Activated CD8-positive, alpha-beta memory T cell treated with anti-CD3 and anti-CD28 coated beads, Interleukin-2, amount 50 U/mL, for 1 hour (primary cell): ENCODE data around the gene ATP5PO.
"Not testable (repeated sequence)": the region's sequence is repeated elsewhere in the genome, so short reads cannot be mapped to it uniquely, and the experiment has no call there.

Source experiments
- DNase-seq: peaks from one replicate; pipeline ENCODE4 v3.0.0-alpha.2; 2020; ENCODE audit errors: extremely low read depth

The ATP5PO gene

GRCh38 chr21:33940164-33940880, 24.7 kb upstream of the ATP5PO start:
- DNase-seq, result no peak

GRCh38 chr21:33939226-33939625, 23.6 kb upstream of the ATP5PO start:
- no peak for DNase-seq

GRCh38 chr21:33938381-33938780, 22.8 kb upstream of the ATP5PO start:
- no peak for DNase-seq

- DNase-seq, result no peak
Observed at GRCh38 chr21:33937931-33938339, 22.3 kb upstream of the ATP5PO start.

DNA sequence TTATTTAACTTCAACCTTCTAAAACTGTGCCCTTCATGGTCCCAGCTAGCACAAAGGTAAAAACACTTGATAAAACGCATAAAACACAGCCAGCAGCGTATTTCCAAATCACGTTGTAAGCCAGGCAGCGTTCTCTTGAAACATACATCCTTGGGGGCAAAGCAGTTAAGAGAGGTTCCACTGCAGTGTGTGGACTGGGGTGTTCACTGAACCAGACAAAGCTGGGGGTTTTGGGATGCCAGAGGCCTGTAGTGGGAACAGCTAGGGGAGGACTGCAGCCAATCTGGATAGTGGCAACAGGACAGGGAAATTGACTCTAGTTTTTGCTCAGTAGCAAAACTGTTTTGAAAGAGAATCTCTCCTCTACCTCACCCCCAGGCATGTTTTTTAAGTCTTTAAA, 21.5 kb upstream of the ATP5PO start:
- no peak for DNase-seq

- peak; percentile 47 for DNase-seq
Observed at GRCh38 chr21:33936301-33937038, 20.9 kb upstream of the ATP5PO start.

DNA sequence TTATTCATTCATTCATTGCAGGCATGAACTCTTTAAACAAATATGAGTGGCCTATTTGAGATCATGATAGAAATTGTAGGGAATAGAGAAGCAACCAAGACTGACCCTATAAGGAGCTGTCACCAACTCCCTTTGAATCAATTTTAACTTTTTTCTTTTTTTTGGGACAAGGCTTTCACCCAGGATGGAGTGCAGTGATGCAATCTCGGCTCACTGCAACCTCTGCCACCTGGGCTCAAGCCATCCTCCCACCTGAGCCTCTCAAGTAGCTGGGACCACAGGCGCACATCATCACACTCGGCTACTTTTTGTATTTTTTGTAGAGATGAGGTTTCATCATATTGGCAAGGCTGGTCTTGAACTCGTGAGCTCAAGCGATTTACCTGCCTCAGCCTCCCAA, 17.1 kb upstream of the ATP5PO start:
- DNase-seq, result no peak

- DNase-seq, result no peak
Observed at GRCh38 chr21:33931799-33932390, 16.3 kb upstream of the ATP5PO start.

- DNase-seq, result peak; percentile 77
Observed at GRCh38 chr21:33931052-33931798, 15.6 kb upstream of the ATP5PO start.

GRCh38 chr21:33926248-33926647, 10.6 kb upstream of the ATP5PO start:
- not testable (repeated sequence) for DNase-seq

DNA sequence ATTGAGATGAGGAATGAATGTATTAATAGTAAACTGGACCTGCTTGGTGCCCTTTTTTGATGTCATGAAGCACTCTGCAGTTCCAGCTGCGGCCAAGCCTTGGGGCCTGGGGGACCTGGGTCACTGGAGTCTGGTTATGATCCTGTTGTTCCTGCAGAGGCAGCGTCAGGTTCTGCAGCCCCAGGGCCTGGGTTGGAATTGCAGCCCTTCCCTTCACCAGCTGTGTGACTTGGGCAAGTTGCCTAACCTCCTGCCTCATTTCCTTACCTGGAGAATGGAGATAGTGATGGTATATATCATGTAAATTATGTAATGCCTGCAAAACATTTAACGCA, 9.1 kb upstream of the ATP5PO start:
- no peak for DNase-seq

DNA sequence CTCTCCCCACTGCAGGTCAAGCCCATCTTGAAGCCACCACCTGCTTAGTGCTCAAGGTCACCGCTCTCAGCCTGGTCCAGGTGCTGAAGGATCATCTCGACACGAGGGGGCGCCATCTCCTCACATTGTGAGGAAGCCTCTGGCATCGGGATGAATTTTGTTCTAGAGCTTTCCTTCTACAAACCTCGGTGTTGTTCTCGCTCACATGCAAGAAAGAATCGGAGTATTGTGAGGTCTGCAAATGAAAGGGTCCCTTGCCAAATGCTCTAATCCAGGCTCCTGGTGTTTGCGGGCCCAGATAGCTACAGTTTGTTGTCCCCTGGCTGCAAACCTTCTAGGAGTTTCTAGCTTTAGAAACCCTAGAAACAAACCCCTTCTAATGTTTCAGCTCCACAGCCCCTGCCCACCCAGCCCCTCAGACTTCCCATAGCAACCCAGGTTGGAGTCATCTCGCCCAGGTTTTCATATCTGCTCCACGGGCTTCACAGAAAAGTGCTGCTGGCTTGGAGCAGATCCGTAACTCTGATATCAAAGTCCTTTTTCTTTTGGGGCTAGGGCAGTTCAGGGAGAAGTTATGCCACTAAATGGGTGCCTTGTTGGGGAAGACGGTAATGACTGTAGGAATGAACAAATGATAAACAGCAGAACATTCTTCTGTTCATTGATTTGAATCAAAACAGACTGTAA, 8.6 kb upstream of the ATP5PO start:
- peak; percentile 77 for DNase-seq

GRCh38 chr21:33917421-33917820, 1.8 kb upstream of the ATP5PO start:
- DNase-seq, result no peak

DNA sequence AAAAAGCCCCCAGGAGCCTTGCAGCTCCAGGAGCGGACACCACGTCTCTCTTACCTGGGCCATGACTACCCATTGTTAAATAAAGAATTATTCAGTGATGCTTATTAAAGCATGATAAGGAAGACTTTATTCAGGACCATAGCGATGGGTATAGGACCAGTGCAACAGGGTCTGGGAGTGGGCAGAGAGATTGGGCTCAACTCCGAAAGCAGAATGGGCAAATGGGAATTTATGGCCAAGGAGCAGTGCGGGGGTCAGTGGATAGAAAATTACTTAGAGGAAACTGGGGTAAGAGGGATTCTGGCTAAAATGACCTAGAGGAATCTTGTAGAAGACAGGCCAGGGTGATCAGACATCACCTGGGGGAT, 580 bp upstream of the ATP5PO start:
- no peak for DNase-seq

GRCh38 chr21:33914188-33914587, 1.4 kb downstream of the ATP5PO start:
- DNase-seq, result no peak

DNA sequence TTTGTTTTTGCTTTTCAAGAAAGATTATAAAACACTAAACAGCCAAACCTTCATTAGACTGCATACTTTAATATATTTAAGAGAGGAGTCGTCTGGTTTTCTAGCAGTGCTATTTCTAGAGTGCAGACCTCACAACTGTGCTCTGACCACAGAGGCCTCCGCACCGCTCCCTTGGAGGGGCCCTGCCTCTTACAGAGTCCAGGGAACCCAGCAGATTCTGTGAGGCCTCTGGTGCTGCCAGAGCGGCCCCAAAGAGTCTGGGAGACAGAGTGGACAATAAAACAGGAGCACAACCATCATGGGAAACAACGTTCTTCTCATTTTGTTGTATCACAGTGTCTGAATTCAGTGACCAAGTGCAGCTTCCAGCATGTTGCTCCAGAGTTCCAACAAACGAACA, 5.8 kb downstream of the ATP5PO start:
- DNase-seq, result no peak

GRCh38 chr21:33908760-33909159, 6.8 kb downstream of the ATP5PO start:
- DNase-seq, result no peak

DNA sequence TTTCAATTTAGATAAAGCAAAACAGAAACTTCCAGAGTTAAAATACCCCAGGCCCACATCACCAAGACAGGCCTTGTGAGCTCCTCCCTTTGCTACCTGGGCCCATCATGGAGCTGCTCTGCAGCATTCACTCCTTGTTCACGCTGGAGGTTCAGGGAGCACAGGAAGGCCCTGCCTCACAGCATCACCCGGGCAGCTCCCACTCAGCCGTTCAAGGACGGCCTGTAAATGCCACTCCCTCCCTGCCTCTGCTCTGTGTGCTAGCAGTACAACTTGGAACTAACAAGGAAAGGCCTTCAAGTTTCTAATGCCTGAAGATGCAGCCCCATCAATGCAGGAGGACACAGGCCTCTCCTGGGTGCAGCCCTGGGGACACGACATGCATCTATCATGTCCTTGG, 11.6 kb downstream of the ATP5PO start:
- no peak for DNase-seq

DNA sequence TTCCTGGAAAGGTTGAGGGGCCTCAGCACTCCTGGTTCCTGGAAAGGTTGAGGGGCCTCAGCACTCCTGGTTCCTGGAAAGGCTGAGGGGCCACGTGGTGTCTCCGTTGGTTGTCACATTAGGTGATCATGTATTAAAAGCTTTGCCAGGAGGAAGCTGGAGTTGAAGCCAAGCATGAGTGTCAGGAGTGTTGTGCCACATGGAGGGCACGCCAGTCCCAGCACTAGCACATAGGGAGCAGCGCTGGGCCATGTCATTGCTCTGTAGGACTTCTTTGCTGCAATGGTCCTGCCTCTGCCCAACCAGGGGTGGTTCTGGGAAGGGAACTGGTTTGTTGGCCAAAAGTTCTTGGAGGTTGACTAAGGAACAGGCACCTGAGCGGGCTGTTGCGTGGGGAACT, 13.3 kb downstream of the ATP5PO start:
- no peak for DNase-seq

DNA sequence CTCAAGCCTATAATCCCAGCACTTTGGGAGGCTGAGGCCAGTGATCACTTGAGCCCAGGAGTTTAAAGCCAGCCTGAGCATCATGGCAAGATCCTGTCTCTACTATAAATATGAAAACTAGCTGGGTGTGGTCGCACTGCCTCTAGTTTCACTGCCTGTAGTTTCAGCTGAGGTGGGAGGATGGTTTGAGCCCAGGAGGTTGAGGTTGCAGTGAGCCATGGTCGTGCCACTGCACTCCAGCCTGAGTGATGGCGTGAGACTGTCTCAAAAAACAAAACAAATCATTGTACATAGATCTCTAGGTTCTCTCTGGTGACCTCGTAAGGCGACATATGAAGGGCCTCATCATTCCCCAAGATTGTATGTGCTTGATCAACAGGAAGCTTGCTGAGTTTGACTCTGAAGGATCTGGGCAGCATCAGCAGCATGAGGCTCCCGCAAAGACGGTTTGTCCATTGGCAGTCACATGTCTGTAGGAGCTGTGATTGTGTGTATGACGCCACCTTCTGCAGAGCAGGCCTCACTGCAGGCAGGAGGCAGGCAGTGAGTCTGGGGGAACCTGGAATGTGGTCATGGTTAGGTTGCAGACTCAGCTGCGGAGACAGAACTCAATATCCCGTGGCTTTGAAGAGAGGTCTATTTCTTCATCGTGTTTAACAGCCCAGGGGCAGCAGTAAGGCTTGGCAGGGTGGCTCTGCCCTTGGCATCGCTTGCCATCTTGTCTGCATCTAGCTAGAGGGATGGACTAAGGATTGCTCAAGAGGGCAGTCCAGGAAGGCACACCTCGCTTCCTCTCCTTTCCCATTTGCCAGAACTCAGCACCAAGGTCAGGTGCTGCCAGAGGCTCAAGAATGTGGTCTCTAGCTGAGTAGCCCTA, 14.0 kb downstream of the ATP5PO start:
- DNase-seq, result no peak

DNA sequence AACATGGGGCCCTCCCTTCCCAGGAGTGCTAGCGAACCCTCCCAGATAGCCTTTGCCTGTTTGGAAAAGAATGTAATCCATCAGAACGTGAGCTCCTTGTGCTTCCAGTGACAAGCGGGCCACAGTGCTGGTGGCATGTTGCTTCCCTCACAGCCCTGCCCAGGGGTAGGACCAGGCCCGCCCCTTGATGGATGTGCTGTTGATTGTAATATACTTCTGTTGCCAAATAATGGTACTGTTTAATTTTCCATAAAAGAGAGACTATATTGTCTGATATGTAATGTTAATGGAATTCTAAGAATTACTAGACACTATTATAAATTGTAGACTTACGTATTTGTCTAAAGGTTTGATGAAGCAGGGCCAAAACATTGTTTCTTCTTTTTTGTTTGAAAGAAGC, 16.4 kb downstream of the ATP5PO start:
- DNase-seq, result no peak
